ENCODE results near the gene OTOA. TPM values are rescaled to one million over a fixed set of nuclear protein-coding genes. Genes with fewer than 3 reads are reported as not detected.

Gene OTOA
- total and polyA plus RNA-seq, 12 donors: 0.06 to 0.21 (median 0.07) TPM; not detected in 6

- no peaks in the 10 kb centered on the region for H3K36me3 ChIP-seq
- H3K9me3 ChIP-seq: no peaks in the 10 kb centered on the region
- 90 to 94% methylated on average over 5 of the region's 5 CpGs for WGBS, 2 donors
- H3K4me1 ChIP-seq: peaks cover 0 to 7% (median 0%) of the 10 kb centered on the region in 9 donors
- TF ChIP-seq CTCF (IDR thresholded peaks at IDR 0.05): no peak
- H3K4me3 ChIP-seq: no peak overlapping the region
- H3K27me3 ChIP-seq: no peaks in the 10 kb centered on the region
- intact Hi-C loops (cut with DNase I): no loop called here
- ATAC-seq (no peak), DNase-seq (no peak)
- H3K27ac ChIP-seq: no peak overlapping the region
These were observed 33.3 kb downstream of the OTOA start for GRCh38 chr16:21697032-21697431.

- Histone ChIP-seq H3K36me3 (no peaks in the 10 kb centered on the region), H3K4me1 (peaks cover 0 to 7% (median 0%) of the 10 kb centered on the region in 9 donors), H3K4me3 (no peak overlapping the region), H3K9me3 (no peaks in the 10 kb centered on the region), H3K27me3 (no peaks in the 10 kb centered on the region), H3K27ac (no peak overlapping the region)
- DNase-seq (no peak), ATAC-seq (no peak)
- intact Hi-C loops (cut with DNase I): no loop called here
- 77 to 78% methylated on average over 9 of the region's 9 CpGs for WGBS, 2 donors
- TF ChIP-seq CTCF (IDR thresholded peaks at IDR 0.05): no peak
These were observed 34.6 kb downstream of the OTOA start for GRCh38 chr16:21698169-21699032.

DNA sequence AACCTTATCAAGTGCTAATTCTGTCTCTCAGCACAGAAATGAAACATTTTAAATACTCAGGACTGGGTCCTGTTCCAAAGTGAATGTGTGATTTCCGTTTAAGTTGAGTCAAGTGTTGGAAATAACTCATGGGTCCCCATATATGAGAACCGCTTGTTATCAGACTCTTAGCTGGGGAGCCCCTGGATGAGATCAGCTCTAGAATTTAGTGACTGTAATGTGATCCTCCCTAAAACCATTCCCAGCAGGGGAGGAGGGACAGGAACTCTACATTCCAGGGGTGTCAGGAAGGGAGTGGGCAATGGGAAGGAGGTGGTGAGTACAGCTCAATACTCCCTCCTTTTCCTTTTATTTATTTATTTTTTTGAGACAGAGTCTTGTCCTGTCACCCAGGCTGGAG is 37.5 kb downstream of the OTOA start:
- no peaks in the 10 kb centered on the region for H3K27me3 ChIP-seq
- H3K36me3 ChIP-seq: no peaks in the 10 kb centered on the region
- no peak for DNase-seq
- TF ChIP-seq CTCF (IDR thresholded peaks at IDR 0.05): no peak
- H3K27ac ChIP-seq: no peak overlapping the region
- 17 to 31% methylated on average over 2 of the region's 2 CpGs for WGBS, 2 donors
- intact Hi-C loops (cut with DNase I): loop anchor here in 2 of 10 donors (5.0 to 10.0 kb wide), 2 partner anchors 44 to 46 kb away; partner anchors contain the start of gene IGSF6 (in 1 of the 2)
- no peaks in the 10 kb centered on the region for H3K9me3 ChIP-seq
- H3K4me3 ChIP-seq: no peak overlapping the region
- peak in 2 of 8 donors; percentile 22 to 39 for ATAC-seq
- H3K4me1 ChIP-seq: peaks cover 0 to 7% (median 0%) of the 10 kb centered on the region in 9 donors

- ATAC-seq (no peak), DNase-seq (no peak)
- 74 to 78% methylated on average over 3 of the region's 3 CpGs for WGBS, 2 donors
- intact Hi-C loops (cut with DNase I): loop anchor here in 2 of 10 donors (5.0 to 10.0 kb wide), 2 partner anchors 45 to 47 kb away; partner anchors contain the start of gene IGSF6 (in 1 of the 2)
- Histone ChIP-seq H3K9me3 (no peaks in the 10 kb centered on the region), H3K27ac (no peak overlapping the region), H3K4me1 (peaks cover 0 to 7% (median 0%) of the 10 kb centered on the region in 9 donors), H3K27me3 (no peaks in the 10 kb centered on the region), H3K36me3 (no peaks in the 10 kb centered on the region), H3K4me3 (no peak overlapping the region)
- TF ChIP-seq CTCF (IDR thresholded peaks at IDR 0.05): no peak
These were observed 38.5 kb downstream of the OTOA start for GRCh38 chr16:21702276-21702675.
